ENCODE measurements around the gene DNAJC24.

- no peak for TF ChIP-seq CTCF (IDR thresholded peaks at IDR 0.05; ENCODE audit: borderline replicate concordance, extremely low read depth, low read length, poor library complexity, severe bottlenecking)
- TF ChIP-seq EZH2 (IDR thresholded peaks at IDR 0.05; ENCODE audit: borderline replicate concordance, low read depth, low read length, severe bottlenecking): no peak
Observed at GRCh38 chr11:31433851-31434250, 64.2 kb downstream of the DNAJC24 start.
